GM12801 (cell line): ENCODE results near the gene TBX3.

ENCODE experiments used
- TF ChIP-seq, protein P1 (sequence below): IDR thresholded peaks from one replicate; pipeline ENCODE4 v1.5.1; 2011; ENCODE audit warnings: control low read depth; ENCODE audit not compliant: insufficient read length; ENCODE audit errors: extremely low read depth

The TBX3 gene

DNA sequence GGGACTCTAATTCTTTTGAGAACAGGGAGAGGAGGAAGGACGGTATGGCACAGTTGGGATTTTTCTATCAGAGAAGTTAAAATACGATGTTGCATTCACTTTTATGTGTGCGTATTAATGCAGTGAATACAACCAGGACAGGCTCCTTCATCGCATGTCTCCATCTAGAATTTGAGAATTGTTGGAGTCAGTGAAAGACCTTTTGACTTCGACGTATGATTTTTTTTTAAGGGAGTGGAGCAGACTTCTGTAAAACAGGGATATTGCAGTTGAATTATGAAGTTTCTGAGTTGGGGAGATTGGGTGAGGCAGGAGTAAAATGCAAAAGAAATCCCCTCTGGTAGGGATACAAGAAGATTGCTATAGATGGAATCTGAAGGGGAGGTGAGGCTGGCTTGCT is 9.6 kb upstream of the TBX3 start:
- TF ChIP-seq, protein P1, sequence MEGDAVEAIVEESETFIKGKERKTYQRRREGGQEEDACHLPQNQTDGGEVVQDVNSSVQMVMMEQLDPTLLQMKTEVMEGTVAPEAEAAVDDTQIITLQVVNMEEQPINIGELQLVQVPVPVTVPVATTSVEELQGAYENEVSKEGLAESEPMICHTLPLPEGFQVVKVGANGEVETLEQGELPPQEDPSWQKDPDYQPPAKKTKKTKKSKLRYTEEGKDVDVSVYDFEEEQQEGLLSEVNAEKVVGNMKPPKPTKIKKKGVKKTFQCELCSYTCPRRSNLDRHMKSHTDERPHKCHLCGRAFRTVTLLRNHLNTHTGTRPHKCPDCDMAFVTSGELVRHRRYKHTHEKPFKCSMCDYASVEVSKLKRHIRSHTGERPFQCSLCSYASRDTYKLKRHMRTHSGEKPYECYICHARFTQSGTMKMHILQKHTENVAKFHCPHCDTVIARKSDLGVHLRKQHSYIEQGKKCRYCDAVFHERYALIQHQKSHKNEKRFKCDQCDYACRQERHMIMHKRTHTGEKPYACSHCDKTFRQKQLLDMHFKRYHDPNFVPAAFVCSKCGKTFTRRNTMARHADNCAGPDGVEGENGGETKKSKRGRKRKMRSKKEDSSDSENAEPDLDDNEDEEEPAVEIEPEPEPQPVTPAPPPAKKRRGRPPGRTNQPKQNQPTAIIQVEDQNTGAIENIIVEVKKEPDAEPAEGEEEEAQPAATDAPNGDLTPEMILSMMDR: no peak

DNA sequence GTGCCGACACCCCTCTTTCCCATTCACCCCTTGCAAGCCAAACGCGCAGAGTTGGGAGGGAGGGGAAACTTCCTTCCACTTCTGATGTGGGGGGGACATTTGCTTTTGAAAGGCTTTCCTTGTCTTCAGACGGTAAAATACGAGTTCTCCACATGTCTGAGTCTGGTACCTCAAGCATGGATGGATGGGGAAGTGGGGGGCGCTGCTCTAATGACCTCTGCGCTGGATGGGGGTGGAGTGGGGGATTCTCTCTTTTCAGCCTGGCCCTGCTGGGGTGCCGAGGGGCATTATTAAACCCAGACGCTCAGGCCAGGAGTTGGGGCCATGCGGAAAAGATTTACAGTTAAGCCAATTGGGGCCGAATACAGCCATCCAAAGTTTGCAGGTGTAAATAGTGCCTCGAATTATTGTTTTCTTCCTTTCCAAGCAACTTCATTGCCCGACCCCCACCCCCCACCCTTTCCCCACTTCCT is 9.1 kb upstream of the TBX3 start:
- TF ChIP-seq, protein P1: no peak

DNA sequence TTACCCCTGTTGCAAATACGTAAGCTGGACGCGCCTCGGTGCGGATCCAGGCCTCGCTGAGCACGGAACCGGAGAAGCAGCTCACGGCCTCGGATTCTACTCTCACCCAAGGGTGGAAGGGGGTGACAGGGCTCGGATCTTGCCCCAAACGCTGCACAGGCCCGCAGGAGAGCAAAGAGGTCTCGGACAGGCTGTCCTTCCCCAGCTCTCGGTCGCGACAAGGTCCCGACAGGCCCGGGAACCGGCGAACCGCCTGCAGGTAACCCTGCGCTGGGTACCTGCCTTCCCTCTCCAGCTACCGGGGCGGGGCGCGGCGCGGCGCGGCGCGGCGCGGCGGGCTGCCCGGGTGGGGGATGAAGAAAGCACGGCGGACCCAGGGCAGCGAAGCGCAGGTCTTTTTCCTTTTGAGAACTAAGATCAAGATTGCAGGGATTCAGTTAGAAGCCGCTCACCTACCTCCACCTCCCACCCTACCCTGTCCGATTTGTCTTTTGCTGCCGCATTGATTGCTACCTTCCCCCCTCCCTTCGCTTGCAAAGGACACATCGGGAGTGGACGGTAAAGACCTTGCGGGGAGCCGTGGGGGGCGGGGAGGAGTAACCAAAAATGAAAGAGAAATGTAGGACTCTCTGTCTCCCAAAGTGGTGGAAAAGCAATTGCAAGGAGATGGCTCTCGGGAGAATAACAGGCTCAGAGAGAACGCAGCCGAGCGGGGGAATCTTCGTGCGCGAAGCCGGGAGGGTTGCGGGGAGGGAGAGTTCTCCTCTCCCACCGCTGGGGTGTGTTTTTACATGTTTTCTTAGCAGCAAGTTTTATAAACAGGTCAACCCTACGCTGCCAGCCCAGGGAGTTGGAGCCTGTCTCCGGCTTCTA is 8.4 kb upstream of the TBX3 start:
- TF ChIP-seq, protein P1: no peak

DNA sequence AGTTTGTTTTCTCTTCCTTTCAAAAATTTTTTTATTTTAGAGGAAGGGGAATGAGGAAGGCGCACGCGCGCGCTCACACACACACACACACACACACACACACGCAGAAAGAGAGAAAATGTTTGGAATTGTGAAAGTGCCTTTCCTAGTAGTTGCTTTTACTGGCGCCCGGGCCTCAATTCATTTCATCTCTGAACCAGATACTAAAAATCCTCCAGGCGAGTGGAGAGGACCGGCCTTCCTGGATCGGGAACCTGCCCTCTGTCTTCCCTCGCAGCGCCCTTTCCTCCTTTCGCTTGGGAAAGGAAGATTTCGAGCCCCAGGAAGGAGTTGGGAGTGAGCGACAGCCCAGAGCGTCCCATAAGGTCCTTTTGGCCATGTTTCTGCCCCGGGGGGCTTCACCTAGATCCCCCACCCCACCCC is 7.8 kb upstream of the TBX3 start:
- TF ChIP-seq, protein P1: no peak

DNA sequence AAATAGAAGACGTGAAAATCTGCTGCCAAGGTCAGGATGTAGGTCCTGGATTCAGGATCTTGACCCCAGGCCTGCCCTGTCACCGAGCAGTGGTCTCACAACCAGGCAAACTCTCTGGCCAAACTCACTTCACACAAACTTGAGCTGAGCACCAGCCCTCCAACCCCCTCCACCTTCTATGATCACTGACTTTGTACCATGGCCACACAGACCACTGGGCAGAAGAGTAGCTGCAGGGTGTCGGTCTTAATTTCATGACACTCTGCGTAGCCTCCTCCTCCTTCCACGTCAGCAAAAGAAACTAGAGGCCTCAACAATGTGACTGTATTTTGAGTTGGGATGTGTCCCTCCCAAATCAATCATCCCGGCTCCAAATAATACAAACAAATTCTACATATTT is 7.2 kb upstream of the TBX3 start:
- TF ChIP-seq, protein P1: no peak

DNA sequence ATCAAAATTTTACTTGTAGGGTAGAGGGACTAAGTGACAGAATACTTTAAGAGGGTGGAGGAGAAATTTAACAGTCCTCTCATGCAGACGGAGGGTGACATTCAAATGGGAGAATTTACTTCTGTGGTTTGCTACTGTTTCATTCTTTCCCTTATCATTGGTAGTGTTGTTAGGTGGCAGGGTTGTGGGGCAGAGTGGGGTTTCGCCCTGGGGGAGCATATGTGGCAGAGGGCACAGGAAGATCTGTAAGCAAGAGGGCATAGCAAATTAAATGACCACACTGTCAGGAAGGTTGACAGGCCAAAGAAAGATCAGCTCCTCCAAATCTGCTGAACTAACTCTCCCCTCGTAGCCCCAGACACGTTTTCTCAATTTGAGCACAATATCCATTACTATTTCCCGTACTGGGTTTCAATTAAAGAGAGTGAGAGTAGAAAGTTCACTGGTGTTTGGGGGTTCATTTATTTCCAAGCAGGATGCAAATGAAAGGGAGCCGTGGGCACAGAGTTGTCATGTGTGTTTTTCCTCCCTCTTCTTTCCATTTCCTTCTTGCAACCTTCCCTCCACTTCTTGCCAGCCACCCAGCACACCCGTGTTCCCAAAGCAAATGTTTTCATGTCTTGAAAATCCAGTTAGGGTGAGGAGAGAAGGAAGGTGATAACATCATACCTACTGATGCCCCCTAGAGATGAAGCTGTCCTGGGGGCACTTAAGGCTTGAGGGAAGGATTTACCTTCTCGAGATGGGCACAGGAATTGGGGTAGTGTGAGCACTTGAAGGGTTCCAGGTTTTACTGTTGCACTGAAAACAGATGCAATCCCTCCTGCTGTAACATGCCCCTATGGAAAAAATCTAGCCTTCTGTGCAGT is 6.5 kb upstream of the TBX3 start:
- TF ChIP-seq, protein P1: no peak
